ENCODE data around the gene INPP5J.
"Not testable (repeated sequence)": the region's sequence is repeated elsewhere in the genome, so short reads cannot be mapped to it uniquely, and the experiment has no call there.

INPP5J gene, protein sequence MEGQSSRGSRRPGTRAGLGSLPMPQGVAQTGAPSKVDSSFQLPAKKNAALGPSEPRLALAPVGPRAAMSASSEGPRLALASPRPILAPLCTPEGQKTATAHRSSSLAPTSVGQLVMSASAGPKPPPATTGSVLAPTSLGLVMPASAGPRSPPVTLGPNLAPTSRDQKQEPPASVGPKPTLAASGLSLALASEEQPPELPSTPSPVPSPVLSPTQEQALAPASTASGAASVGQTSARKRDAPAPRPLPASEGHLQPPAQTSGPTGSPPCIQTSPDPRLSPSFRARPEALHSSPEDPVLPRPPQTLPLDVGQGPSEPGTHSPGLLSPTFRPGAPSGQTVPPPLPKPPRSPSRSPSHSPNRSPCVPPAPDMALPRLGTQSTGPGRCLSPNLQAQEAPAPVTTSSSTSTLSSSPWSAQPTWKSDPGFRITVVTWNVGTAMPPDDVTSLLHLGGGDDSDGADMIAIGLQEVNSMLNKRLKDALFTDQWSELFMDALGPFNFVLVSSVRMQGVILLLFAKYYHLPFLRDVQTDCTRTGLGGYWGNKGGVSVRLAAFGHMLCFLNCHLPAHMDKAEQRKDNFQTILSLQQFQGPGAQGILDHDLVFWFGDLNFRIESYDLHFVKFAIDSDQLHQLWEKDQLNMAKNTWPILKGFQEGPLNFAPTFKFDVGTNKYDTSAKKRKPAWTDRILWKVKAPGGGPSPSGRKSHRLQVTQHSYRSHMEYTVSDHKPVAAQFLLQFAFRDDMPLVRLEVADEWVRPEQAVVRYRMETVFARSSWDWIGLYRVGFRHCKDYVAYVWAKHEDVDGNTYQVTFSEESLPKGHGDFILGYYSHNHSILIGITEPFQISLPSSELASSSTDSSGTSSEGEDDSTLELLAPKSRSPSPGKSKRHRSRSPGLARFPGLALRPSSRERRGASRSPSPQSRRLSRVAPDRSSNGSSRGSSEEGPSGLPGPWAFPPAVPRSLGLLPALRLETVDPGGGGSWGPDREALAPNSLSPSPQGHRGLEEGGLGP

DNA sequence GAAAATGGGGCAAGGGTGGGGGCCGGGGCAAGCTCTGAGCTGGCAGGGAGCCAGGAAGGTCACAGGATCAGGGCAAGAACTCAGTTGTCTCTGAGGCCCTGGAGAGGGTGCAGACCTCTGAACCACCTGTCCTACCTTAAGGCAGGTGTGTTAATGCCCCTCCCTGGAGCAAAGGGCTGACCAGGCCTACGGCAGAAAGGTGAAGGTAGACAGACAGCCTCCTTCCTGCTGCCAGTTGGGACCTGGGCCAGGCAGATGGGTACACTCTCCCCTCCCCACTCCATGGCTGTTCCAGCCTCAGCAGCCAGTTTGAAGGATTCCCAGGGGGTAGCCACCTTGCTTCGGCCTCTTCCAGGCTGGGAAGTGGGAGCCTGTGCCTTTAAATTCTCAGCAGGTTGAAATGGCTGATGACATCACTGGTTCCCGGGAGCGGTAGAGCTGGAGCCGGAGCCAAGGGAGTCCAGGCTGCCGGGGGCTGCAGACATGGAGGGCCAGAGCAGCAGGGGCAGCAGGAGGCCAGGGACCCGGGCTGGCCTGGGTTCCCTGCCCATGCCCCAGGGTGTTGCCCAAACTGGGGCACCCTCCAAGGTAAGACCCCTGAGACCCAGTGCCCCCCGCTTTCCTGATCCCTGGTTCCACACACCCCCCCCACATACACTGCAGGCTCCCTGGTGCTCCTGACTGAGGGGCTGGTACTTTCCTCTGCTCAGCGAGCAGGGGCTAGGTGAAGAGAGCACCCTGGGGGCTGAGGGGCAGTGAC lies at the start of gene INPP5J:
Gene INPP5J (plus strand): TSS at position 435 of the 760 bp plus-strand sequence. CDS start 49 bp downstream, at position 484.
- in situ Hi-C loops (cut with HindIII; ENCODE audit: low sequenced_read_pairs), result no loop called here

DNA sequence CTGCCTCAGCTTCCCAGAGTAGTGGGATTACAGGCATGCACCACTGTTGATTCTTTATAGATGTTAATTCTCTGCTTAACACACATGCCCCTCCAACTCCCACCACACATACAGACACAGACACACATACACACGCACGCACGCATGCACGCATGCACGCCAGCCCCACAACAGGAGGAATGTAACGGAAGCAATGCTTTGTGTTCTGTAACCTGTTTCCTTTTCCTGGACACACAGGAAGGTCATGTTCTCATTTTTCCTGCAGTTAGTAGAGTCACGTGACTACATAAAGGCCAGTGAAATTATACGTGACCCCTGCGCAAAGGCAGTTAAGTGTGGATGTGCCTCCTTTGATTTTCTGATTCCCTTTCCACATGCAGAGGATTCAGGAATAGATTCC lies 49.6 kb upstream of the INPP5J start:
- in situ Hi-C loops (cut with HindIII; ENCODE audit: low sequenced_read_pairs), result not testable (repeated sequence)

DNA sequence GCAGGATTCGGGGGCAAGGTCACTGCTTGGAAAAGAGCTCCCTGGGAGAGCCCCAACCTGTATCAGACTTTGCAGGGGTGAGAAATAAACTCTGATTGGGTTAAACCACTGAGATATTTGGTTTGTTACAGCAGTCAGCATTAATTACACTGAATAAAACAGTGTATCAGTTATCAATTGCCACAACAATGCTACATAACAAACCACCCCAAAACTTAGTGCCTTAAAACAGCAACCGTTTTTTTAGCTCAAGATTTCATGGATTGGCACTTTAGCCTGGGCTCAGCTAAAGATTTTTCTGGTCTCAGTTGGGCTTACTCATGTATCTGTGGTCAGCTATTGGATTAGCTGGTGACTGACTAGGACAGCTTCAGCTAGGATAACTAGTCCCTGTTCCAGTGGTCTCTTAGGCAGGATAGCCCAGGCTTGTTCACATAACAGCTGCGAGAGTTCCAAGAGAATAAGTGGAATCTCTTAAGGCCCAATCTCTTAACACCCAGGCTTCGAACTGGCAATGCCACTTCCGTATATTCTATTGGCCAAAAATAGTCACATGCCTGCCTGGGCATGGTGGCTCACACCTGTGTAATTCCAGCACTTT lies 49.1 kb upstream of the INPP5J start:
- in situ Hi-C loops (cut with HindIII; ENCODE audit: low sequenced_read_pairs), result not testable (repeated sequence)

DNA sequence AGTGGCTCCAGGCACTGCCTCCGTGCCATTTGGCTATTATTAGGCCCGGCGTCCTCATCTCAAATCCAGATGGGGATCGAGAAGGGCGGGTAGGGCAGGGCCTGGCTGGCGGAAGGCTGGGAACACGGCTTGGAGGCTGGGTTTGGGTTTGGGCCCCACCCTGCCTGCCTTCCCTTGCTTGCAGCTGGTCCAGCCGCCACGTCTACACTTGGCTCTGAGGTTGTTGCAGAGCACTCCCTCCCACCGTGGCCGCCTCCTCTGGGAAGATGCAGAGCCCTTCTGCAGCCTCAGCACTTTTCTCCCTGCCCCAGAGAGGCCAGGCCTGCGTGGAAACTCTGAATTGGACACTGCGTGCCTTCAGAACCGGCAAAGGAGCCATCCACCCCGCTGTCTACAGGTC lies 46.8 kb upstream of the INPP5J start:
- in situ Hi-C loops (cut with HindIII; ENCODE audit: low sequenced_read_pairs), result no loop called here

DNA sequence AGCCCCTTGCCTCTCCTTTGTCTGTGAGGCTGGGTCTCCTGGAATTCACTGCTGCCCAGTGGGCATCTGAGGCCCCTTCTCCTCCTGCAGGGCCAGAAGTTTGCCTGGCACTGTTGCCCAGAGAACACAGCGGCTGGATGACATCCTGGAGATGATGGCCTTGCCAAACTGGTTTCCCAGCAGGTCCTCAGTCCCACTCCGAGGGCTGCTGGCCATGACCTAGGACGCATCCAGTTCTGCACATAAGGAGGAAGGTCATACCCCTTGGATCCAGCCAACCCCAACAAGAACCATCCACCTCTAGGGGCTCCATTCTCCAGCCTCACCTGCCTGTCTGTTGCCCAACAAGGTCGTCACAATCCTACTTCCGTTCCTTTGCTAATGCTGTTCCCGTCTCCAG lies 45.1 kb upstream of the INPP5J start:
- in situ Hi-C loops (cut with HindIII; ENCODE audit: low sequenced_read_pairs), result no loop called here

DNA sequence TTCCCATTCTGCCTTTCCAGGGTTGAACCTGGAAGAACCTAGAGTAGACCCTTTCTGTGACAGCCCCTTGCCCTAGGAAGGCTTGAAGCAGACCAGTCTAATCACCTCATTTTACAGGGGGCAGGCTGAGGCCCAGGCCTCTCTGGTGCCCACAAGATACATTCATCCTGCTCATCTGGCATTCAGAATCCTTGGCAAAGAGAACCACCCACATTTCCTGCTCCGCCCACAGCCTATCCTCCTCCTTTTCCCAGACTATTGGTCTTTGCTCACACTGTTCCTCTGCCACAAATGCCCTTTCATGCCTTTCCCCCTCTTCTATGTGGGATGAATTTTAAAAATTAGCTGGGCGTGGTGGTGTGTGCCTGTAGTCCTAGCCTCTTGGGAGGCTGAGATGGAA lies 44.4 kb upstream of the INPP5J start:
- in situ Hi-C loops (cut with HindIII; ENCODE audit: low sequenced_read_pairs), result not testable (repeated sequence)

DNA sequence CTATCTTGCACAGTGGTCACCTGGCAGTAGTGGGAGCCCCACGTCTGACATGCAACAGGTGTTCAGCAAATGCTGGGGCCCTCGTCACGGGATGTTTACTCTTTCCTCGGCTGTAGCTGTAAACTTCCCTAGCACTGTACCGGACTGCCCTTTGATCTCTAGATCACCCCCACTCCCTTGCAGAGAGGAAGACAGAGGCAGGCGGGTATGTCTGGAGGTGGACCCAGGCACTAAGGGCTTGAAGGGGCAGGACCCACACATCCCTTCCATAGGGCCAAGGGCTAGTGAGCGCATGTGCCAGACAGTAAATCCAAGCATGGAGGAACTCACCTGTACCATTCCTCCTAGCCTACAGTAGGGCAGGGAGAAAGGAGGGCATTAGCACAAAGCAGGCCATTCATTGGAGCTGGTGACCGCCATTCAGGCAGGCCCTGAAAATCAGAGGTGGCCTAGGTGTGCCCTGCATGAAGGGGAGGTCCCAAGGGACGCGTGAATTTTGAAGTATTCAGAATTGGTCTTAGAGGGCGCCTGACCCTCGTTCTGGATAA lies 43.6 kb upstream of the INPP5J start:
- in situ Hi-C loops (cut with HindIII; ENCODE audit: low sequenced_read_pairs), result no loop called here

DNA sequence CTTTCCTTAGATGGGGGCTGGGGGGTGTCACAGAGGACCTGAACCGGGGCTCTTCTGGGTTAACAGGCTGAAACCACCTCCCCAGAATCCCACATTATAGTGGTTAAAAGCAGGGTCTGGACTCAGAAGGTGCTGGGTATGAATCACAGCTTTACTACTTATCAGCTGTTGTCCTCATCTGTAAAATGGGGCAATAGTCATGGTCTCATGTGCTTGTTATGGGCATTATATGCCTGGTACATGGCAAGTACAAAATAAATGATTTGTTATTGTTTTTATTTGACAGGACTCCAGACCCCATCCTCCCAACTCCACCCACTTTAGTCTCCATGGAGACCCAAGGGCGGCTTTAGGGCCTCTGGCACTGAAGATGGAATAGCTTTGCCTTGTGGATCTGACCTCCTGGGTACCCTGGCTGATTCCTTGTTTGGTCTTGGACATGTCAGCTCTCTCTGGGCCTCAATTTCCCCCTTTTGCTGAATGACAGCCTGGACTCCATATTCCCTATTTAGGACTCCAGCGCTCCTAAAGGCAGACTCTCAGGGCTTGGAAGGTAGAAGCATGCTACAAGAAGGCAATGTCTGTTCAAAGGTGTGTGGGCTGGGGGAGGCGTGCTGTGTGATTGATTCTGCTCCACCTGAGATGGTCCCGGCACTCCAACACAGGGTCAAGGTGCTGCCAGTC lies 42.5 kb upstream of the INPP5J start:
- in situ Hi-C loops (cut with HindIII; ENCODE audit: low sequenced_read_pairs), result no loop called here

DNA sequence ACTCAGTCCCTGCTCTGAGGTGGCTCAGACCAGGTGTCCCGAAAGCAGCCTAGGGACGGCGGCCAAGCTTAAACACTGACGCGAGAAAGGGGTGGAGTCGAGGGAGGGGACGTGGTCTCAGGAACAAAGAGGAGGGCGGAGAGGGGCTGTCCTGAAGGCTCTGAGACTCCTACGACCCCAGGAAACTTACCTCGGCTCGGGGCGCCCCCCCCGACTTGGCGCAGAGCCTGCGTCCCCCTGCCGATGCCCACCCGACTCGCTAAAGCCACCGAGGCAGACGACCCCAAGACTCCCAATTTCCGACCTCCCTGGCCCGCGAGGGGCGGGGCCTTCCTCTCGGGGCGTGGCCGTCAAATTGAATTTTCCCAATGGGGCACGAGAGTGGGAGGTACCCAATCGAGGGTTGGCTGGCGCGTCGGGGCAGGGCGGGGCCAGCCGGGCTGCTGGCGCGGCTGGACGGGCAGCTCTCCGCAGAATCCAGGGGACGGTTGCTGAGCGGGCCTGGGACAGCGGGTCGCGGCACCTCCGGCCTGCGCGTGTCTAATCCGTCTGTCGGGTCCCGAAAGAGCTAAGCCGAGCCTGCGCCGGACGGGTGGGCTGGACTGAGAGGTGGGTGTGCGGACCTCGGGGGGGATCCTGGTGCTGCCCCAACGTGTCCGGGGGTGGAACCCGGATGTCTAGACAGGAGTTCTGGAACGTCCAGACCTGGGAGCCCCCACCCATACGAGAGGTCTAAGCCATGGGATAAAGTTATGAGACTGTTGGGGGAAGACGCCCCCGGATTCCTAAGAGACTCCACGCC lies 41.7 kb upstream of the INPP5J start, which contains the start of gene SMTN:
Gene SMTN (plus strand): TSS at position 471 of the 802 bp plus-strand sequence. CDS start 1,941 bp downstream, outside the sequence.
- in situ Hi-C loops (cut with HindIII; ENCODE audit: low sequenced_read_pairs), result no loop called here

DNA sequence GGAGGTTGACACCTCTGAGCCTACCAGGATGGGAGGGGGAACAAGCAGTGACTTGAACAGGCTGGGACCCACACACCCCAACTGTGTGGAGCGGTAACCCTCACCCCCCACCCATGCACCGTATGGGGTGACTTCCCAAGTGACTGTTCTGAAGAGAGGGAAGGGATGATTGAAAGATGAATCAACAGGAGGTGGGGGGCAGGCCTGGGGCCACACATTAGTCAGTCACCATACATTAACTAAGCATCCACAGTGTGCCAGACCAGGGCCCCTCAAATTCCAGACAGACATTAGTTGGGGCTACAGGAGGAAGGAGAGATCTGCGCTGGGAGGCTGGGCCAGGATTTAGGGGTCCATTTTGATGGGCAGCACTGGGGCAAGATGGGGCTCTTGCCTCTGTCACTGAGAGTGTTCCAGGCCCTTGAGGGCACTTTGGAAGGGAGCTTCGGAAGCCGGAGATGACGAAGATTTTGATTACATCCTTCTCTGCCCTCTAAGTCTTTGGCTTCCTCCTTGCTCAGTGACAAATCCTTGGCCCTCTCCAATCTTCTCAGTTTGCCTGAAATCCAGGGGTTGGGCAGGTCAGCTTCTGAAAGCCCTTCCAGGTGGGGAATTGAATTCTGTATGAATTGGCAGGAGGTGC lies 40.7 kb upstream of the INPP5J start:
- in situ Hi-C loops (cut with HindIII; ENCODE audit: low sequenced_read_pairs), result no loop called here

DNA sequence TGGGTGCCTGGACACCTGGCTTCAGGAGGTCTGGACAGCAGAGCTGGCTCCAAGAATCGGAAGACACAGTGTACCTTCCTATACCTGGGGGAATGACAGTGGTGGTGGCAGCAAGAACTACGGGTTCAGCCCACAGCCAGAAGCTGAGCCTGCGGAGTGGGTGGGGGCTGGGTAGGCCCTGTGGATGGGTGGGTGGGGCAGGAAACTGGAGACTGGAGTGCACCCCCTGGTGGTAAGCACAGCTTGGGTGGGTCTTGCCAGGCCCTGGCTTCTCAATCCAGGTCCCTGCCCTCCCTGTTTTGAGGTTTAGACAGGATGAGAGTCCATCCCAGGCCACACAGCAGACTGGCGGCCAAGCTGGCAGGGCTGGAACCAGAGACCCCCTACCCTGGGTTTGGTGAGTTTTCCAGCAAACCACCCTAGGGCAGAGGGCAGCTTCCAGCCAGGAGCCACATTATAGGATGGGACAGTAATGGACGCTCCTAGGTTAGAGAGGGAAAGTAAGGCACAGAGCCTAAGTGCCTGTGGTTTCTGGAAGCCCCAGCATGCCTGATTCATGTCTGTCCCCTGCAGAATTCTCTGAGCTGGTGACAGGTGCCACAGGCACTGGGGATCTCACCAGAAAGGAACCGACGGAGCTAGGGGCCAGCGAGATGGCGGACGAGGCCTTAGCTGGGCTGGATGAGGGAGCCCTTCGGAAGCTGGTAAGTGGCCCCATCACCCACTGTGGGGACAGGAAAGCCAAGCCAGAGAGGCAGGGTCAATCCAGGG lies 40.0 kb upstream of the INPP5J start:
- in situ Hi-C loops (cut with HindIII; ENCODE audit: low sequenced_read_pairs), result no loop called here

DNA sequence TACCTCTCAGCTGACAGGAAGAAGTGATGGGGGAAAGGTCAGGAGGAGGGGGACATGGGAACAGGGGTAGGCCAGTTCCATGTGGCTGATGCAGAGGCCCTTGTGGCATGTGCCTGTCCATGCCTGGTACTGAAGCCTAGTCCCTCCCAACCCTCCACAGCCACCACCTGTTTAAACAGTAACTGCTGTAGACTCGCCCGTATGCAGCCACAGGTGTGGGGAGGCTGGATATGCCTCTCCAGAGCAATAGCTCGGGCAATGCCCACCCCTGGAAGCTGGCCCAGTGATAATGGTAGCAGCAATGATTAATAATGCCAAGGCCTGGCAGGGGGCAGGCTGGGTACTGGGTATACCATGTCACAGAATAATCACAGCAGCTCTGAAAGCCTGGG lies 39.4 kb upstream of the INPP5J start:
- in situ Hi-C loops (cut with HindIII; ENCODE audit: low sequenced_read_pairs), result no loop called here

DNA sequence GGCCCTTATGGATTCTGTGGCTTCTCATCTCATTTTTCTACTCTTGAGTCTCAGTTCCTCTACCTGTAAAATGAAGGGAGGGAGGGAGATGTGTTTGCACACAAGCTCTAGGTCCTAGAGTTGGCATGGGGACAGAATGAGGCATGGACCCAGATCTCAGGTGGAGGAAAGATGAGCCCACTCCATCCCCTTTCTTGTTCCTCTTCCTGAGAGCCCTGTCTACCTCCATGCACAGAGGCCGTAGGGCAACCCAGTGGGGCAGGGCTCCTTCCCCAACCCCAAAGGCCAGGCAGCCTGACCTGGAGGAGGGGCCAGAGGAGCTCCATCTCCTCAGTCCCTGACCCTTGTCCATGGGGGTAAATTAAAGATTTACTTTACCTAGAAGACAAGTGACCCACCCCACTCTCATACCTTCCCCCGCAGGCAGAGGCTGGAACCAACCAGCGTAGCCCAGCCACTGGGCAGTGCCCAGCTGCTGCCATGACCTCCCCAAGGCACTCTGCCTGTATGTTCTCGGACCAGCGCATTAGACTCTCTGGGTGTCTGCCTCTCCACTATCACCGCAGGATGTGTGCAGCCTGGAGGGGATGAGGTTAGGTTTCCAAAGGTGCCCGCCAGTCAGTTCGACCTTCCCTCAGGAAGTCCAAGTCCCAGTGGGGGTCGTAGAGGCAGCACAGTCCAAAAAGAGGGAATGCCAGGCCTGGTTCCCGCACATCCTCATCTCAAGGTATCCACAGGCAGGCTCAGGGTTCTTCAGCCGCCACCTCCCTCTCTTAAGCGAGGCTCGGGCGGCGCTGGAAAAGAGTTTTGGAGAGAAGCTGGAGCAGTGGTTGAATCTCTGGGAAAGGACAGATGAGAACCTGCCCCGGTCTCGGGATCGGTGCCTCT lies 38.6 kb upstream of the INPP5J start:
- in situ Hi-C loops (cut with HindIII; ENCODE audit: low sequenced_read_pairs), result no loop called here

DNA sequence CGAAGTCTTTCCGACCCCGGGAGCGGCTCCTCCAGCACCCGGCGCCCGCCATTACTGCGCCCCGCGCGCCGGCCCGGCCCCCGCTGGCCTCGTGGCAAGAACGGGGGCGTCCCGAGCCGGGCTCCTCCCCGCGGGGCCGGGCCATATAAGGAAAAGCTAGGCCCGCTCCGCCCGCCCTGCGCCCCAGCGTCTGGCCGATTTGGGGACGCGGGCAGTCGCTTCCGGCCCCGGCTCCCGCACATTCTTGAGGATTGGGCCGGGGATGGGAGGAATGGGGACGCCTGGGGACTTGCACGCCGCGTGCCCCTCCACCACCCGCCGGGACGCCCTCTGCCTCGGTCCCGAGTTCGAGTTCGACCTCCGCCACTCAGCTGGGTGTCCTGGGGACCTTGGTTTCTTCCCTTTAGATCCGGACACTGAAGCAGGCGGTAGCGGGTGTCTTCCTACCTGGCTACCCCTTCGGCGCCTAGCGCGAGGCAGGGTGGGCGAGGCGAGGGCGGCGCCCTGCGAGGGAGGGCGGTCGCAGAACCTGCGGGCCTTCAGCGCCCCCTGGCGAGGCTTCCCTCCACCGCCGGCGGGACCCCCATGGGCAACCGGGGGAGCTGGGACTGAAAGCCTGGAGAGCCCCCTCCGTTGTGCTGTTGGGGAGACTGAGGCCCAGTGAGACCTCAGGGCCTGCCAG lies 37.8 kb upstream of the INPP5J start:
- in situ Hi-C loops (cut with HindIII; ENCODE audit: low sequenced_read_pairs), result no loop called here

DNA sequence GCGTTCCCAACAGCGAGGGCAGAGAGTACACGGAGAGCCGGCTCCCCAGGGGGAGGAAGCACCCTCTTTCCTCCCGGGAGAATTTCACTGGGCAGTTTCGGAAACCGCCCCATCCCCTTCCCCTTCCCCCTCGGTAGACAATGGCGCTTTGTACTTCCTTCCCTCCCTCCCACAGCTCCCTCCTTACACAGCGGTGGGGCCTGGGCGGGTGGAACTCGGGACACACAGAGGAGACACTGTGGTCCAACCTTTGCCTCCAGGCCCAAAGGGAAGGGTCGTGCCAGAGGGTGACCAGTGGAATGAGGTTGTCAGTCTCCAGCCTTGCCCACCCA lies 37.3 kb upstream of the INPP5J start:
- in situ Hi-C loops (cut with HindIII; ENCODE audit: low sequenced_read_pairs), result no loop called here

DNA sequence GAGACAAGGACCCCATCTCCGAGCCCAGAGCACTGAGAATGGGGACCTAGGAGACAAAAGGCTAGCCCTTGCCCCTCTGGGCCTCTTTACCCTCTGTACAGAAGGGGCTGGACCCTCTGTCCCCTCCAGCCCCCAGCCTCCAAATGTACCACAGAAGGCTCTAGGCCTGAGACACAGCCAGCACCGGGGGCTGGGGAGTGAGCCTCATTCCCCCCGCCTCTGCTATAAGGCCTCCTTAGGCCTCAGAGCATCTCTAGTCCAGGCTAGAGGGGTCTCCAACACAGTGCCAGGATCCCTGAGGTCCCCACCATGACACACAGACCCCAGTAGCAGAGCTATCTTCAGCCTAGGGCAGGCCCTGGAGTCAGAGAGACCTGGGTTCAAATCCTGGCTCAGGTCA lies 36.8 kb upstream of the INPP5J start:
- in situ Hi-C loops (cut with HindIII; ENCODE audit: low sequenced_read_pairs), result no loop called here
